LNCaP clone FGC (cell line): ENCODE results near the gene MAD1L1.

Experiments used
- DNase-seq: peaks from one replicate; pipeline ENCODE4 v3.0.0-alpha.2; 2011; ENCODE audit warnings: low read depth
- H3K4me3 ChIP-seq: 2 replicates; pipeline ENCODE4 v1.5.1; 2011; ENCODE audit warnings: mild to moderate bottlenecking, low read depth, low read length, control low read depth
- TF ChIP-seq, protein P1 (sequence below): IDR thresholded peaks from 2 replicates; pipeline ENCODE4 v1.5.1; 2012; ENCODE audit warnings: mild to moderate bottlenecking; ENCODE audit not compliant: control insufficient read depth, insufficient read depth; ENCODE audit errors: extremely low read depth

Gene MAD1L1

DNA sequence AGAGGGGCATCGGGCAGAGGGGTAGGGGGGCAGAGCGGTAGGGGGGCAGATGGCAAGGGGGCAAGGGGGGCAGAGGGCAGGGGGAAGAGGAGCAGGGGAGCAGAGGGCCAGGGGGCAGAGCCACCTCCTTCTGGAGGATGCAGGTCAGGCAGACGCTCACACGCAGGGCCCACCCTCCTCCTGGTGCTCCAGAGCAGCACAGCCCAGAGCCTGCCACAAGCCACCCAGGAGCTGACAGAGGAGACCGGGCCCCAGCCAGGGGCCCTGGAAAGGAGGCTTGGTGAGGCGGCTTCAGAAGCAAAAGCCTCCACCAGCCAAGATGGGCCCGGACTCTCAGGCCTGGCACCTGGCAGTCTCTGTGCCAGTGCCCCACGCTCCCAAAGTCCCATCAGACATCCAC, 13.1 kb downstream of the MAD1L1 start:
- TF ChIP-seq, protein P1, sequence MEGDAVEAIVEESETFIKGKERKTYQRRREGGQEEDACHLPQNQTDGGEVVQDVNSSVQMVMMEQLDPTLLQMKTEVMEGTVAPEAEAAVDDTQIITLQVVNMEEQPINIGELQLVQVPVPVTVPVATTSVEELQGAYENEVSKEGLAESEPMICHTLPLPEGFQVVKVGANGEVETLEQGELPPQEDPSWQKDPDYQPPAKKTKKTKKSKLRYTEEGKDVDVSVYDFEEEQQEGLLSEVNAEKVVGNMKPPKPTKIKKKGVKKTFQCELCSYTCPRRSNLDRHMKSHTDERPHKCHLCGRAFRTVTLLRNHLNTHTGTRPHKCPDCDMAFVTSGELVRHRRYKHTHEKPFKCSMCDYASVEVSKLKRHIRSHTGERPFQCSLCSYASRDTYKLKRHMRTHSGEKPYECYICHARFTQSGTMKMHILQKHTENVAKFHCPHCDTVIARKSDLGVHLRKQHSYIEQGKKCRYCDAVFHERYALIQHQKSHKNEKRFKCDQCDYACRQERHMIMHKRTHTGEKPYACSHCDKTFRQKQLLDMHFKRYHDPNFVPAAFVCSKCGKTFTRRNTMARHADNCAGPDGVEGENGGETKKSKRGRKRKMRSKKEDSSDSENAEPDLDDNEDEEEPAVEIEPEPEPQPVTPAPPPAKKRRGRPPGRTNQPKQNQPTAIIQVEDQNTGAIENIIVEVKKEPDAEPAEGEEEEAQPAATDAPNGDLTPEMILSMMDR, result no peak
- DNase-seq, result no peak
- no peak overlapping the region for H3K4me3 ChIP-seq

DNA sequence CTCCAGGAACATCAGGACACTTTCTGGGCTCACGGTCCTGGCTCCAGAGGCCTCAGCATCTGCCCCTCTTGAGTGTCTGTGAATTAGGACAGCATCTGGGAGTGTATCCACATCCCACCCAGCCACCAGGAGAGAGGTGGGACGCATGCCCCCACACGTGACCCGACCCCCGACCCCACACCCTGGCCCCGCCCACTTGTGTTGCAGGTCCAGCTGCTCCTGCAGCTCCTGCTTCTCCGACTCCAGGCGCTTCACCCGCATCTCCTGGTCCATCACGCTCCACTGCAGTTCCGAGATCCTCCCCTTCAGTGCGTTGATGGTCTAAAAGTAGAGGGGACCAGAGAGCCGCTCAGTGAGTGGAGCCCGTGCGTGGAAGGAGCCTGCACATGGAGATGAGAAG, 13.6 kb downstream of the MAD1L1 start:
- DNase-seq, result no peak
- no peak overlapping the region for H3K4me3 ChIP-seq
- TF ChIP-seq, protein P1, result no peak

DNA sequence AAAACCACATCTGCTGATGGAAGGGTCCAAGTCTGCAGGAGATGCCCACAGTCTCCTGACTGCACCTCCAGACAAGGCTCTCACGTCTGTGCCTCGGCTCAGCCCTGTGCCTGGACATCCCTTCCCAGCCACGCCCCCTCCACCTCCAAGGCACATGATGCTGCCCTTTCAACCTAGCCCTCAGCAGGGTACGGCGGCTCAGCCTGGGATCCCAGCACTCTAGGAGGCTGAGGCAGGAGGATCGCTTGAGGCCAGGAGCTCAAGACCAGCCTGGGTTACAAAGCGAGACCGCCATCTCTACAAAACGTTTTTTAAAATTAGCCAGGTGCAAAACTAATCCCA, 14.3 kb downstream of the MAD1L1 start:
- TF ChIP-seq, protein P1, result no peak
- DNase-seq, result no peak

DNA sequence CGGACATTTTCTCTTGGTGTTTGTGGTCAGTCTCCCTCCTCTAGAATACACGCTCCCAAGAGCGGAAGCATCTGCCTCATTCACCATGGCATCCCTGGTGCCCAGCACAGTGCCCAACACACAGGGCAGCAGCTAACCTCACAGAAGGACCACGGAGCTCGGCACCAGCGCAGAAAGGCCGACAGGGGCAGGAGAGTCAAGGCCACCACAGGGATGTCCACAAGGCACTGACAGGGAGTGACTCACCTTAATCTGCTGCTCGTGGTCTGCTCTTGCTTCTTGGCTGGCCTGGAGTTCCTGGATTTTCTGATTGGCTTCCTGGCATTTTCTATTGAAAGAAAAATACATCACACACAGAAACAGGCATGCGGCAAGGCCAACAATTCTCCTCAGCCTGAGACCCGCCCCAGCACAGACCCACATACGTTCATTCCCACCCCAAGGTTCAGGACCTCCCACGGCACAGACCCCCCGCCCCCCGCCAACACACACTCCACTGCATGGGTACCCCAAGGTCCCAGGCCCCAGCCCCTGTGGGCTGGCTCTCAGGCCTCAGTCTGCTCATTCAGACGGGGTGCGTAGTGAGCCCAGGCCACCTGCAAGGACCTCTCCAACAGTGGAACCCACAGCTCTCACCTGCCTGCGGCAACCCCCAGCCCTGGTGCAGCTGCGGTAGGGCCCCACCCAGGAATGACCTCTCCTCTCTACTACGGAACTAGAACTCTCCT, 14.9 kb downstream of the MAD1L1 start:
- DNase-seq, result no peak
- H3K4me3 ChIP-seq, result no peak overlapping the region
- TF ChIP-seq, protein P1, result no peak

More for the DNA sequence above, 14.3 kb downstream of the MAD1L1 start:
- no peak overlapping the region for H3K4me3 ChIP-seq

DNA sequence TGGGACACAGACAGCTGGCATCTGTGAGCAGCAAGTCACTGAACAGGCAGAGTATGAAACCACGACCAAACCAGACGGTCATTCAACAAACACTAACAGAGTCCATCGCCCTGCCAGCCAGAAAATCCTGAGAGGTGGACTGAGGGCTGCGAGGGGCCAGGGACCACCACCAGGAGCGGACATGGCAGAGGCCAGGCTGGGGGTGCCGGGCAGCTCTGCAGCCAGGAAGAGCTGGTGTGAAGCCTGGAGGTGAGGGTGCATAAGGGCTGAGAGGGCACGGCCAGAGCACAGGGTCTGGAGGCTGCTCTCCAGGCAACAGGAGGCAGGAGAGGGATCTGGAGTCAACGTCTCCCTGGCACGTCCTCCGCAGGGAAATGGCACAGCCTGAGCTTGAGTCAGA, 15.5 kb downstream of the MAD1L1 start:
- TF ChIP-seq, protein P1, result no peak
- no peak overlapping the region for H3K4me3 ChIP-seq
- no peak for DNase-seq

DNA sequence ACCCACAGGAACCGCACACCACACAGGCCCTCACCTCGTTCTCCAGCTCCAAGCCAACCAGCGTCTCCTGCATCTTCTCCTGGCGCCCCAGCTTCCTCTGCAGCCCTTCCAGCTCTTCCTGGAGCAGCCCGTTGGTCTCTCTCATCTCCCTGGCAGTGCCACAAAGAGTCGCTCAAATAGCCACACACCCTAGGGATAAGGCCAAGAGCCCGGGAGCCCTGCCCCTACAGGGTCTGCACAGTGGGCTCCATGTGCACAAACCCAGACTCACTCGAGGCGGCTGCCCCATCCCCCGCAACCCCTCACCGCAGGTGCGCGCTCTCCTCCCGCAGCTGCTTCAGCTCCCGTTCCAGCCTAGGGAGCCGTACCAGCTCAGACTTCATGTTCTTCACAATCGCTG, 16.9 kb downstream of the MAD1L1 start:
- DNase-seq, result no peak
- H3K4me3 ChIP-seq, result no peak overlapping the region
- TF ChIP-seq, protein P1, result no peak

DNA sequence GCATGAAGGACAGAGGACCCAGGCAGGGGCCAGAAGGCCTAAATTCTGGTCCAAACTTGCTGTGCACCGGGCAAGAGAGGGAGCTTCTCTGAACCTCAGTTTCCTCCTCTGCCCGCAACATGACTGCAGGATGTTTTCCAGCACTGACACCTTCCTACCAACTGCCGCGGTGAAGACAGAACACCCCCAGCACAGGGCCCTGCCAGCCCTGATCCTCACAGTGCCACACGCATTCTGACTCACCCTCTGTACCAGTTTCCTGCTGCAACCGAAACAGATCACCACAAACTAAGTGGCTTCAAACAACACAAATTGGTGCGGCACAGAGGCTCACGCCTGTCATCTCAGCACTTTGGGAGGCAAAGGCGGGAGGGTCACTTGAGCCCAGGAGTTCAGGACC, 18.1 kb downstream of the MAD1L1 start:
- H3K4me3 ChIP-seq, result no peak overlapping the region
- DNase-seq, result no peak
- TF ChIP-seq, protein P1, result no peak
